Neural progenitor cell (in vitro differentiated cells): ENCODE measurements around the gene DCAF4.

Experiments used
- EZH2phosphoT487 ChIP-seq: fragments of 200-600 bp; sonication (generic); IDR thresholded peaks from 2 replicates; pipeline ENCODE4 v1.6.1; 2017; ENCODE audit warnings: antibody characterized with exemption
- TF ChIP-seq, protein P1 (sequence below): fragments of 200-600 bp; sonication (generic); IDR thresholded peaks from 2 replicates; pipeline ENCODE4 v1.5.1; 2017; ENCODE audit warnings: antibody characterized with exemption, mild to moderate bottlenecking

- TF ChIP-seq, protein P1, sequence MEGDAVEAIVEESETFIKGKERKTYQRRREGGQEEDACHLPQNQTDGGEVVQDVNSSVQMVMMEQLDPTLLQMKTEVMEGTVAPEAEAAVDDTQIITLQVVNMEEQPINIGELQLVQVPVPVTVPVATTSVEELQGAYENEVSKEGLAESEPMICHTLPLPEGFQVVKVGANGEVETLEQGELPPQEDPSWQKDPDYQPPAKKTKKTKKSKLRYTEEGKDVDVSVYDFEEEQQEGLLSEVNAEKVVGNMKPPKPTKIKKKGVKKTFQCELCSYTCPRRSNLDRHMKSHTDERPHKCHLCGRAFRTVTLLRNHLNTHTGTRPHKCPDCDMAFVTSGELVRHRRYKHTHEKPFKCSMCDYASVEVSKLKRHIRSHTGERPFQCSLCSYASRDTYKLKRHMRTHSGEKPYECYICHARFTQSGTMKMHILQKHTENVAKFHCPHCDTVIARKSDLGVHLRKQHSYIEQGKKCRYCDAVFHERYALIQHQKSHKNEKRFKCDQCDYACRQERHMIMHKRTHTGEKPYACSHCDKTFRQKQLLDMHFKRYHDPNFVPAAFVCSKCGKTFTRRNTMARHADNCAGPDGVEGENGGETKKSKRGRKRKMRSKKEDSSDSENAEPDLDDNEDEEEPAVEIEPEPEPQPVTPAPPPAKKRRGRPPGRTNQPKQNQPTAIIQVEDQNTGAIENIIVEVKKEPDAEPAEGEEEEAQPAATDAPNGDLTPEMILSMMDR: no peak
- no peak for TF ChIP-seq EZH2phosphoT487
Observed at GRCh38 chr14:72887514-72887913, 38.8 kb upstream of the DCAF4 start.
